ENCODE results near the gene RCOR3. TPM values are rescaled to one million over a fixed set of nuclear protein-coding genes. Genes with fewer than 3 reads are reported as not detected.

Gene RCOR3
- total RNA-seq, 1 experiment from 2014 or later = 39.0 TPM

- TF ChIP-seq EZH2 (IDR thresholded peaks at IDR 0.05; ENCODE audit: borderline replicate concordance, low read depth, low read length, poor library complexity, severe bottlenecking) = no peak
- POLR2A ChIA-PET (ENCODE audit: low non-redundant PET) = no interaction called here
- DNase-seq (ENCODE audit: low spot score) = no peak
- intact Hi-C loops (cut with micrococcal nuclease; ENCODE audit: unreplicated experiment) = no loop called here
- Histone ChIP-seq H3K9me3 (ENCODE audit: low read depth, low read length, poor library complexity, severe bottlenecking) (no peaks in the 10 kb centered on the region), H3K36me3 (ENCODE audit: insufficient read depth, low read length, poor library complexity, severe bottlenecking) (no peaks in the 10 kb centered on the region), H3K27me3 (replicated peaks; ENCODE audit: insufficient read depth, low read depth, low read length, poor library complexity) (no peaks in the 10 kb centered on the region), H3K4me1 (ENCODE audit: insufficient read depth, low read length, poor library complexity, severe bottlenecking) (no peaks in the 10 kb centered on the region), H3K27ac (ENCODE audit: low read depth, low read length, poor library complexity, severe bottlenecking) (no peak overlapping the region), H3K4me3 (ENCODE audit: low read depth, low read length, poor library complexity, severe bottlenecking) (no peak overlapping the region)
- BruUV-seq (replicated peaks) = no TSS peak
- CTCF ChIA-PET = no interaction called here
Observed at GRCh38 chr1:211355873-211356272, 96.7 kb downstream of the RCOR3 start.

GRCh38 chr1:211356723-211357407, 97.7 kb downstream of the RCOR3 start:
- ChIA-PET CTCF (no interaction called here), POLR2A (ENCODE audit: low non-redundant PET) (no interaction called here)
- Histone ChIP-seq H3K4me1 (ENCODE audit: insufficient read depth, low read length, poor library complexity, severe bottlenecking) (no peaks in the 10 kb centered on the region), H3K27ac (ENCODE audit: low read depth, low read length, poor library complexity, severe bottlenecking) (no peak overlapping the region), H3K4me3 (ENCODE audit: low read depth, low read length, poor library complexity, severe bottlenecking) (no peak overlapping the region), H3K36me3 (ENCODE audit: insufficient read depth, low read length, poor library complexity, severe bottlenecking) (no peaks in the 10 kb centered on the region), H3K27me3 (replicated peaks; ENCODE audit: insufficient read depth, low read depth, low read length, poor library complexity) (no peaks in the 10 kb centered on the region), H3K9me3 (ENCODE audit: low read depth, low read length, poor library complexity, severe bottlenecking) (no peaks in the 10 kb centered on the region)
- TF ChIP-seq EZH2 (IDR thresholded peaks at IDR 0.05; ENCODE audit: borderline replicate concordance, low read depth, low read length, poor library complexity, severe bottlenecking) = no peak
- intact Hi-C loops (cut with micrococcal nuclease; ENCODE audit: unreplicated experiment) = no loop called here
- DNase-seq (ENCODE audit: low spot score) = peak; percentile 31
- no TSS peak for BruUV-seq (replicated peaks)

GRCh38 chr1:211358685-211359084, 99.5 kb downstream of the RCOR3 start:
- TF ChIP-seq CTCF (conservative IDR thresholded peaks at IDR 0.05; ENCODE audit: low read depth, low read length) (no peak), EZH2 (IDR thresholded peaks at IDR 0.05; ENCODE audit: borderline replicate concordance, low read depth, low read length, poor library complexity, severe bottlenecking) (no peak)
- POLR2A ChIA-PET (ENCODE audit: low non-redundant PET) = no interaction called here
- no TSS peak for BruUV-seq (replicated peaks)
- H3K4me1 ChIP-seq (ENCODE audit: insufficient read depth, low read length, poor library complexity, severe bottlenecking) = no peaks in the 10 kb centered on the region
- no peak overlapping the region for H3K4me3 ChIP-seq (ENCODE audit: low read depth, low read length, poor library complexity, severe bottlenecking)
- H3K9me3 ChIP-seq (ENCODE audit: low read depth, low read length, poor library complexity, severe bottlenecking) = no peaks in the 10 kb centered on the region
- CTCF ChIA-PET = interaction anchor here (0.7 kb wide), 1 partner anchor 26 kb away, joined by 5 read pairs; no protein-coding TSS in a partner anchor
- intact Hi-C loops (cut with micrococcal nuclease; ENCODE audit: unreplicated experiment) = no loop called here
- no peak for DNase-seq (ENCODE audit: low spot score)
- H3K27ac ChIP-seq (ENCODE audit: low read depth, low read length, poor library complexity, severe bottlenecking) = no peak overlapping the region
- no peaks in the 10 kb centered on the region for H3K36me3 ChIP-seq (ENCODE audit: insufficient read depth, low read length, poor library complexity, severe bottlenecking)
- H3K27me3 ChIP-seq (replicated peaks; ENCODE audit: insufficient read depth, low read depth, low read length, poor library complexity) = no peaks in the 10 kb centered on the region

- CTCF ChIA-PET = no interaction called here
- TF ChIP-seq EZH2 (IDR thresholded peaks at IDR 0.05; ENCODE audit: borderline replicate concordance, low read depth, low read length, poor library complexity, severe bottlenecking) (no peak), CTCF (conservative IDR thresholded peaks at IDR 0.05; ENCODE audit: low read depth, low read length) (no peak)
- no peaks in the 10 kb centered on the region for H3K27me3 ChIP-seq (replicated peaks; ENCODE audit: insufficient read depth, low read depth, low read length, poor library complexity)
- H3K27ac ChIP-seq (ENCODE audit: low read depth, low read length, poor library complexity, severe bottlenecking) = no peak overlapping the region
- no peaks in the 10 kb centered on the region for H3K4me1 ChIP-seq (ENCODE audit: insufficient read depth, low read length, poor library complexity, severe bottlenecking)
- no peaks in the 10 kb centered on the region for H3K36me3 ChIP-seq (ENCODE audit: insufficient read depth, low read length, poor library complexity, severe bottlenecking)
- H3K9me3 ChIP-seq (ENCODE audit: low read depth, low read length, poor library complexity, severe bottlenecking) = no peaks in the 10 kb centered on the region
- intact Hi-C loops (cut with micrococcal nuclease; ENCODE audit: unreplicated experiment) = no loop called here
- DNase-seq (ENCODE audit: low spot score) = no peak
- H3K4me3 ChIP-seq (ENCODE audit: low read depth, low read length, poor library complexity, severe bottlenecking) = no peak overlapping the region
- no TSS peak for BruUV-seq (replicated peaks)
- POLR2A ChIA-PET (ENCODE audit: low non-redundant PET) = interaction anchor here (0.7 kb wide), 1 partner anchor 475 kb away, joined by 5 read pairs; no protein-coding TSS in a partner anchor
Observed at GRCh38 chr1:211359876-211360275, 100.7 kb downstream of the RCOR3 start.

Data from A673 (cell line).